Keratinocyte (primary cell): ENCODE measurements around the gene HPSE2.

Experiments
- CTCF ChIP-seq, 3 experiments: IDR thresholded peaks in 1 of 3; conservative IDR thresholded peaks in 1 of 3; optimal IDR thresholded peaks in 1 of 3; 2 replicates in 2 of 3; 3 replicates in 1 of 3; pipeline versions ENCODE3 to v1.5.1; 2011; ENCODE audit warnings: low read length in 3 of 3, mild to moderate bottlenecking in 3 of 3, moderate library complexity in 2 of 3, control low read depth in 1 of 3, inconsistent platforms in 1 of 3; ENCODE audit not compliant: insufficient read depth in 2 of 3; ENCODE audit errors: extremely low read depth in 1 of 3
- EZH2 ChIP-seq: IDR thresholded peaks from one replicate; pipeline ENCODE4 v1.6.1; 2012; ENCODE audit warnings: inconsistent platforms, mild to moderate bottlenecking, low read length, moderate library complexity

DNA sequence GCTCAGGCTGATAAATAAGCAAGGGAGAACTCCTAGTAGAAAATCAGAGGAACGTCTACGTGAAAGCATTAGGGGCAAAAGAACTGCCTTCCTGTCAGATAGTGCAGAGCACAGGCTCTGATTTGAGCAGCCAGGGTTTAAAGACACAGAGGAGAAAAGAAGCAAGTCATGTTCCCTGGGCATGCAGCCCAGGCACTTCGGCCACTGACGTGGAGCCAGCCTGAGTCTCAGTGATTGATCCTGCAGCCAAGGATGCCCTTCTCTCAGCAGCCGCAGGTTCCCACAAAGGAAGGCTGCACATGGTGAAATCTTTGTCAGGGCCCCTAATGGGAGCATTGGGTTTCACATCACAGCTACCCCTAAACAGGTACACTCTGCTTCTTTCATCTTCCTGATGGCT, 627.2 kb downstream of the HPSE2 start:
- TF ChIP-seq CTCF (optimal IDR thresholded peaks at IDR 0.05 in 1 of 3, IDR thresholded peaks at IDR 0.05 in 1 of 3, conservative IDR thresholded peaks at IDR 0.05 in 1 of 3; ENCODE audit: extremely low read depth in 1 of 3, insufficient read depth in 2 of 3, low read length in 3 of 3) (no peak), EZH2 (no peak)
